OCI-LY1 (cell line): ENCODE data around the gene CCDC51.

ENCODE experiments used
- EZH2 ChIP-seq: fragments of 200-600 bp; sonication (generic), shearing (Covaris generic); IDR thresholded peaks from 2 replicates; pipeline ENCODE4 v1.8.0; 2017; ENCODE audit warnings: borderline replicate concordance, mixed run types, mild to moderate bottlenecking, antibody characterized with exemption, low read length, moderate library complexity, mixed read lengths
- TF ChIP-seq, protein P1 (sequence below): fragments of 200-600 bp; sonication (generic), shearing (Covaris generic); IDR thresholded peaks from 2 replicates; pipeline ENCODE4 v1.5.1; 2017; ENCODE audit warnings: mild to moderate bottlenecking, antibody characterized with exemption, low read length, moderate library complexity, mixed read lengths

DNA sequence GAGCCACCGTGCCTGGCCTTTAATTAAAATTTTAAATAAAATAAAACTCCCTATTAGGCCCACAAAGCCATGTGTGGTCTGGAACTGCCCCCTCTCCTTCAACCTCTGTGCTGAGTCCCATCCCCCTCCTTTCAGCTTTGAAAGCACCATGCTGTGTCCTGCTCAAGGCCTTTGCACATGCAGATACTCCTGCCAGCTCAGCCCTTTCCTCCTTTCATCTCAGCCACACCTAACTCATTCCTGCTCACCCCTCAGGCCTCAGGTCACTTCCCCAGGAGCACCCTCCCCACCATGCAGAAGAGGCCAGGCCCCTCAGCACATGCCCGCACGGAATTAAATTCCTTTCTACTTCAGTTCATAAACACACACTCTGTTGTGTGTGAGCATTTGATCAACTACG, 34.7 kb upstream of the CCDC51 start:
- TF ChIP-seq, protein P1, sequence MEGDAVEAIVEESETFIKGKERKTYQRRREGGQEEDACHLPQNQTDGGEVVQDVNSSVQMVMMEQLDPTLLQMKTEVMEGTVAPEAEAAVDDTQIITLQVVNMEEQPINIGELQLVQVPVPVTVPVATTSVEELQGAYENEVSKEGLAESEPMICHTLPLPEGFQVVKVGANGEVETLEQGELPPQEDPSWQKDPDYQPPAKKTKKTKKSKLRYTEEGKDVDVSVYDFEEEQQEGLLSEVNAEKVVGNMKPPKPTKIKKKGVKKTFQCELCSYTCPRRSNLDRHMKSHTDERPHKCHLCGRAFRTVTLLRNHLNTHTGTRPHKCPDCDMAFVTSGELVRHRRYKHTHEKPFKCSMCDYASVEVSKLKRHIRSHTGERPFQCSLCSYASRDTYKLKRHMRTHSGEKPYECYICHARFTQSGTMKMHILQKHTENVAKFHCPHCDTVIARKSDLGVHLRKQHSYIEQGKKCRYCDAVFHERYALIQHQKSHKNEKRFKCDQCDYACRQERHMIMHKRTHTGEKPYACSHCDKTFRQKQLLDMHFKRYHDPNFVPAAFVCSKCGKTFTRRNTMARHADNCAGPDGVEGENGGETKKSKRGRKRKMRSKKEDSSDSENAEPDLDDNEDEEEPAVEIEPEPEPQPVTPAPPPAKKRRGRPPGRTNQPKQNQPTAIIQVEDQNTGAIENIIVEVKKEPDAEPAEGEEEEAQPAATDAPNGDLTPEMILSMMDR: no peak
- TF ChIP-seq EZH2: no peak
